Measurements from ENCODE around the gene MYO5B. TPM values are rescaled to one million over a fixed set of nuclear protein-coding genes. Genes with fewer than 3 reads are reported as not detected.

The MYO5B gene
- total and polyA plus RNA-seq, 4 donors = 5.4 to 23.4 (median 11.4) TPM

DNA sequence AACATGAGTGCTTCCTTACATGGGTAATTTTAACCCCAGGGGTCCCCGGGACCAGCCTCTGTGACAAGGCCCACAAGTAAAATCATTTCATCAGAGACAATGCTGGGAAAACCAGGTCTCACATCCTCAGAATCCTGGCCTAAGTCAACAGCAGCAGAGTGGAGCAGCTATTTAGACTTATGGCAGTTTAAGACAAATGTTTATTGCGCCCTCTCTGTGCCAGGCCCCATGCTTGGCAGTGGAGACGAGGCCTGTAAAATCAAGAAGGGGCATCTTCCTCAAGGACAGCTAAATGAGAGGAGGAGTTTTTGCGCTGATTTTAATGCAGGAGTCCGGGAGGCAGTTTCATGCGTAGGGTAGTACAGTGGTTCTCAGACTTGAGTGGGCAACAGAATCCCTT lies 325.6 kb downstream of the MYO5B start:
- no peaks in the 10 kb centered on the region for H3K4me1 ChIP-seq (ENCODE audit: control insufficient read depth in 4 of 4, insufficient read depth in 4 of 4, low read length in 3 of 4)
- no peaks in the 10 kb centered on the region for H3K27me3 ChIP-seq (ENCODE audit: control insufficient read depth in 4 of 4, insufficient read depth in 4 of 4, low read length in 3 of 4)
- H3K36me3 ChIP-seq (ENCODE audit: control insufficient read depth in 4 of 4, insufficient read depth in 3 of 4, low read depth in 1 of 4, low read length in 3 of 4) = peaks cover 0 to 9% (median under 1%) of the 10 kb centered on the region in 4 donors
- no peak overlapping the region for H3K27ac ChIP-seq (ENCODE audit: low read depth in 1 of 2, low read length in 2 of 2)
- no peak for DNase-seq (ENCODE audit: low spot score)
- H3K4me3 ChIP-seq (ENCODE audit: low read depth in 1 of 3, low read length in 3 of 3) = no peak overlapping the region
- TF ChIP-seq, protein P1, sequence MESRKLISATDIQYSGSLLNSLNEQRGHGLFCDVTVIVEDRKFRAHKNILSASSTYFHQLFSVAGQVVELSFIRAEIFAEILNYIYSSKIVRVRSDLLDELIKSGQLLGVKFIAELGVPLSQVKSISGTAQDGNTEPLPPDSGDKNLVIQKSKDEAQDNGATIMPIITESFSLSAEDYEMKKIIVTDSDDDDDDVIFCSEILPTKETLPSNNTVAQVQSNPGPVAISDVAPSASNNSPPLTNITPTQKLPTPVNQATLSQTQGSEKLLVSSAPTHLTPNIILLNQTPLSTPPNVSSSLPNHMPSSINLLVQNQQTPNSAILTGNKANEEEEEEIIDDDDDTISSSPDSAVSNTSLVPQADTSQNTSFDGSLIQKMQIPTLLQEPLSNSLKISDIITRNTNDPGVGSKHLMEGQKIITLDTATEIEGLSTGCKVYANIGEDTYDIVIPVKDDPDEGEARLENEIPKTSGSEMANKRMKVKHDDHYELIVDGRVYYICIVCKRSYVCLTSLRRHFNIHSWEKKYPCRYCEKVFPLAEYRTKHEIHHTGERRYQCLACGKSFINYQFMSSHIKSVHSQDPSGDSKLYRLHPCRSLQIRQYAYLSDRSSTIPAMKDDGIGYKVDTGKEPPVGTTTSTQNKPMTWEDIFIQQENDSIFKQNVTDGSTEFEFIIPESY (IDR thresholded peaks at IDR 0.05) = no peak
- TF ChIP-seq HNF4A (conservative IDR thresholded peaks at IDR 0.05) = peak in 1 of 2 donors; percentile 17
- peak in 1 of 2 donors; percentile 19 for TF ChIP-seq RXRA (IDR thresholded peaks at IDR 0.05)
- TF ChIP-seq SP1 (IDR thresholded peaks at IDR 0.05) = no peak
- TF ChIP-seq, protein P2, sequence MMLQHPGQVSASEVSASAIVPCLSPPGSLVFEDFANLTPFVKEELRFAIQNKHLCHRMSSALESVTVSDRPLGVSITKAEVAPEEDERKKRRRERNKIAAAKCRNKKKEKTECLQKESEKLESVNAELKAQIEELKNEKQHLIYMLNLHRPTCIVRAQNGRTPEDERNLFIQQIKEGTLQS (IDR thresholded peaks at IDR 0.05) = no peak
- no peak overlapping the region for H3K9ac ChIP-seq (ENCODE audit: low read depth in 1 of 2, low read length in 2 of 2)
- H3K9me3 ChIP-seq (ENCODE audit: control insufficient read depth in 4 of 4, low read length in 3 of 4) = no peaks in the 10 kb centered on the region
- 66% methylated on average over 6 of the region's 6 CpGs for WGBS

DNA sequence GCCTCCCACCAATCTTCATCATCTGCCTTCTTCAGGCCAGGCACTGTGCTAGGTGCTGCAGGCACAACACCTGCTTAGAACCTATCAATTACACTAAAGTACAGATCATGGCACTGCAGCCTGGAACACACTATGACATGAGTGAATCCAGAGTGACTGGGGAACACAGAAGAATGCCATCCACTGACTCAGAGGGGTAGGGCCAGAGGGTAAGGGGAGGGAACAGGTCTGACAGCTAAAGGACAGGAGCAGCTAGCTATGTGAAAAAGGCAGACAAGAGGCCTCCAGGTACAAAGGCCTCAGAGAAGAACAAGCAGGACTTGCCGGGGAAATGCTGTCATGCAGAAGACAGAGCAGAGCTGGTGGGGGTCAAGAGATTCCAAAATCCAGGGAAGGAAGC lies 328.3 kb downstream of the MYO5B start:
- no peaks in the 10 kb centered on the region for H3K9me3 ChIP-seq (ENCODE audit: control insufficient read depth in 4 of 4, low read length in 3 of 4)
- H3K27me3 ChIP-seq (ENCODE audit: control insufficient read depth in 4 of 4, insufficient read depth in 4 of 4, low read length in 3 of 4) = no peaks in the 10 kb centered on the region
- H3K4me3 ChIP-seq (ENCODE audit: low read depth in 1 of 3, low read length in 3 of 3) = no peak overlapping the region
- H3K36me3 ChIP-seq (ENCODE audit: control insufficient read depth in 4 of 4, insufficient read depth in 3 of 4, low read depth in 1 of 4, low read length in 3 of 4) = peaks cover 0 to 1% (median 0%) of the 10 kb centered on the region in 4 donors
- H3K27ac ChIP-seq (ENCODE audit: low read depth in 1 of 2, low read length in 2 of 2) = no peak overlapping the region
- 98% methylated on average over 1 of the region's 1 CpG for WGBS
- H3K9ac ChIP-seq (ENCODE audit: low read depth in 1 of 2, low read length in 2 of 2) = no peak overlapping the region
- no peaks in the 10 kb centered on the region for H3K4me1 ChIP-seq (ENCODE audit: control insufficient read depth in 4 of 4, insufficient read depth in 4 of 4, low read length in 3 of 4)
- TF ChIP-seq, protein P3, sequence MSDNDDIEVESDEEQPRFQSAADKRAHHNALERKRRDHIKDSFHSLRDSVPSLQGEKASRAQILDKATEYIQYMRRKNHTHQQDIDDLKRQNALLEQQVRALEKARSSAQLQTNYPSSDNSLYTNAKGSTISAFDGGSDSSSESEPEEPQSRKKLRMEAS (IDR thresholded peaks at IDR 0.05) = no peak
- DNase-seq (ENCODE audit: low spot score) = no peak

DNA sequence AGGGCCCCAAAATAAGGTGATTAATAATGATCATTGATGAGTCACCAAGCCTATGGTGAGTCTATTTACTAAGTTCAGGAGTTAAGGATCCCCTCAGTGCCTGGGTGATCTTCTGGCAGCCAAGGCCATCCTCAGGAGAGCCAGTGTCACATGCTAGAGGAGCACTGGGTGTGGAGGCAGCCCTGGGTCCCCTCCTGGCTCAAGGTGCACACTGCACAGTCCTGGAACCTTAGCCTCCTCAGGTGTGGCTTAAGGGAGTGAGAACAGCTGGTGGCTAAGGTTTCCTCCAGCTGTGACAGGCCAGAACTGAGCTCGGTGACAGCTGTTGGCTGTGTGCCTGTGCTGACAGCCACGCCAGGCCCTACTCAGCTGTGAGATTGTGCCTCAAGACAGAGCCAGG lies 329.5 kb downstream of the MYO5B start:
- no peaks in the 10 kb centered on the region for H3K4me1 ChIP-seq (ENCODE audit: control insufficient read depth in 4 of 4, insufficient read depth in 4 of 4, low read length in 3 of 4)
- no peaks in the 10 kb centered on the region for H3K27me3 ChIP-seq (ENCODE audit: control insufficient read depth in 4 of 4, insufficient read depth in 4 of 4, low read length in 3 of 4)
- 42% methylated on average over 2 of the region's 2 CpGs for WGBS
- H3K36me3 ChIP-seq (ENCODE audit: control insufficient read depth in 4 of 4, insufficient read depth in 3 of 4, low read depth in 1 of 4, low read length in 3 of 4) = peaks cover 0 to 1% (median 0%) of the 10 kb centered on the region in 4 donors
- H3K4me3 ChIP-seq (ENCODE audit: low read depth in 1 of 3, low read length in 3 of 3) = no peak overlapping the region
- DNase-seq (ENCODE audit: low spot score) = no peak
- H3K9me3 ChIP-seq (ENCODE audit: control insufficient read depth in 4 of 4, low read length in 3 of 4) = no peaks in the 10 kb centered on the region
- H3K27ac ChIP-seq (ENCODE audit: low read depth in 1 of 2, low read length in 2 of 2) = no peak overlapping the region
- no peak for TF ChIP-seq RAD21 (IDR thresholded peaks at IDR 0.05)
- TF ChIP-seq JUND (IDR thresholded peaks at IDR 0.05) = no peak
- no peak for TF ChIP-seq EGR1 (IDR thresholded peaks at IDR 0.05; ENCODE audit: low read depth in 2 of 2)
- no peak for TF ChIP-seq NR2F2 (IDR thresholded peaks at IDR 0.05)
- TF ChIP-seq GABPA (IDR thresholded peaks at IDR 0.05 in 1 of 2, conservative IDR thresholded peaks at IDR 0.05 in 1 of 2) = no peak
- TF ChIP-seq, protein P1 (IDR thresholded peaks at IDR 0.05) = no peak
- TF ChIP-seq, protein P2 (IDR thresholded peaks at IDR 0.05) = no peak
- TF ChIP-seq, protein P3 (IDR thresholded peaks at IDR 0.05) = no peak
- TF ChIP-seq FOXA2 (IDR thresholded peaks at IDR 0.05) = no peak
- no peak for TF ChIP-seq RXRA (IDR thresholded peaks at IDR 0.05)
- no peak for TF ChIP-seq HNF4A (conservative IDR thresholded peaks at IDR 0.05)
- TF ChIP-seq HNF4G (IDR thresholded peaks at IDR 0.05) = no peak
- no peak for TF ChIP-seq FOXA1 (IDR thresholded peaks at IDR 0.05)
- no peak for TF ChIP-seq SP1 (IDR thresholded peaks at IDR 0.05)
- TF ChIP-seq TAF1 (conservative IDR thresholded peaks at IDR 0.05) = no peak
- TF ChIP-seq YY1 (IDR thresholded peaks at IDR 0.05) = no peak
- H3K9ac ChIP-seq (ENCODE audit: low read depth in 1 of 2, low read length in 2 of 2) = no peak overlapping the region

Measured in liver (tissue), 9 donors.